HCT116 (cell line): Measurements from ENCODE around the gene VTI1A. TPM values are rescaled to one million over a fixed set of nuclear protein-coding genes. Genes with fewer than 3 reads are reported as not detected.
A peak's percentile ranks its signal among the peaks of the same experiment; 100 is the strongest.

ENCODE experiments used
- ATAC-seq: fragments of 200-7000 bp; cut with Tn5 transposase; 2 replicates; pipeline ENCODE4 v1.9.1; 2020; ENCODE audit warnings: mild to moderate bottlenecking, moderate library complexity
- BruUV-seq: library from RNA; stranded (reverse); fragments of 400-500 nt; replicated peaks from 2 replicates; lab custom pipeline; 2021; lab: Mats Ljungman, UMichigan
- CTCF ChIA-PET: fragments of 300-600 bp; sonication (Branson Sonifier 250); formaldehyde crosslinking; loops from one replicate; lab custom pipeline; 2021; ENCODE audit warnings: antibody characterized with exemption; lab: Charles Lee
- POLR2A ChIA-PET: fragments of 300-600, 350-600 bp; sonication (Branson Sonifier 250); formaldehyde crosslinking; loops from one replicate; lab custom pipeline; 2021; ENCODE audit warnings: antibody characterized with exemption; lab: Charles Lee
- RAD21 ChIA-PET, 2 experiments: fragments of 300-600 bp; sonication (Branson Sonifier 250); formaldehyde crosslinking; loops; one replicate each; lab custom pipeline; 2023; ENCODE audit warnings: low total read pairs in 2 of 2; ENCODE audit not compliant: uncharacterized antibody in 2 of 2, unreplicated experiment in 2 of 2, low non-redundant PET in 1 of 2; lab: Charles Lee
- DNase-seq: peaks from one replicate; pipeline ENCODE4 v3.0.0-alpha.2; 2010; ENCODE audit warnings: low read depth, low spot score
- H2AFZ ChIP-seq: fragments of 200-600 bp; shearing (Covaris generic), sonication (generic); 2 replicates; pipeline ENCODE4 v1.6.1; 2017; ENCODE audit warnings: low read depth, mixed run types, mixed read lengths, antibody characterized with exemption, low read length; ENCODE audit not compliant: poor library complexity, severe bottlenecking
- H3K27ac ChIP-seq: 2 replicates; pipeline ENCODE4 v1.5.1; 2012; ENCODE audit warnings: low read depth, low read length
- H3K27me3 ChIP-seq: fragments of 200-600 bp; sonication (generic); 2 replicates; pipeline ENCODE4 v1.6.1; 2016; ENCODE audit warnings: mixed run types, low read length, mixed read lengths; ENCODE audit not compliant: insufficient read depth
- H3K36me3 ChIP-seq, 2 experiments: fragments of 200-500 bp in 1 of 2; fragments of 200-600 bp in 1 of 2; sonication (Bioruptor generic) in 1 of 2; sonication (generic) in 1 of 2; 2 replicates each; pipeline versions ENCODE4 v1.5.1 to v1.6.1; 2014 to 2016; ENCODE audit warnings: low read length in 2 of 2, inconsistent platforms in 1 of 2, mixed read lengths in 1 of 2, mixed run types in 1 of 2; ENCODE audit not compliant: insufficient read depth in 2 of 2, control insufficient read depth in 1 of 2
- H3K4me1 ChIP-seq, 2 experiments: fragments of 200-600 bp in 1 of 2; sonication (generic) in 1 of 2; 2 replicates each; pipeline versions ENCODE4 v1.5.1 to v1.6.1; 2012 to 2017; ENCODE audit warnings: low read length in 2 of 2, inconsistent platforms in 1 of 2, mild to moderate bottlenecking in 1 of 2, mixed read lengths in 1 of 2, mixed run types in 1 of 2, moderate library complexity in 1 of 2; ENCODE audit not compliant: insufficient read depth in 2 of 2, control insufficient read depth in 1 of 2
- H3K4me2 ChIP-seq: fragments of 200-600 bp; sonication (generic); 2 replicates; pipeline ENCODE4 v1.6.1; 2017; ENCODE audit warnings: mixed run types, low read length, mixed read lengths
- H3K4me3 ChIP-seq, 2 experiments: fragments of 200-600 bp in 1 of 2; sonication (generic) in 1 of 2; replicated peaks in 1 of 2; 2 replicates each; pipeline ENCODE4 v1.5.1; 2011 to 2016; ENCODE audit warnings: low read length in 2 of 2, control low read depth in 1 of 2, low read depth in 1 of 2, mild to moderate bottlenecking in 1 of 2, mixed read lengths in 1 of 2, mixed run types in 1 of 2
- H3K79me2 ChIP-seq: fragments of 200-600 bp; sonication (generic); 2 replicates; pipeline ENCODE4 v1.6.1; 2017; ENCODE audit warnings: mild to moderate bottlenecking, mixed run types, low read length, moderate library complexity, mixed read lengths; ENCODE audit not compliant: insufficient read depth
- H3K9ac ChIP-seq: fragments of 200-600 bp; sonication (generic); 2 replicates; pipeline ENCODE4 v1.6.1; 2016; ENCODE audit warnings: low read length, mixed read lengths
- H3K9me2 ChIP-seq: fragments of 200-600 bp; sonication (generic), shearing (Covaris generic); 2 replicates; pipeline ENCODE4 v1.6.1; 2017; ENCODE audit warnings: mixed run types, mild to moderate bottlenecking, moderate library complexity; ENCODE audit not compliant: insufficient read depth
- H3K9me3 ChIP-seq, 2 experiments: fragments of 200-500 bp in 1 of 2; fragments of 200-600 bp in 1 of 2; sonication (Bioruptor generic) in 1 of 2; sonication (generic) in 1 of 2; 2 replicates each; pipeline ENCODE4 v1.6.1; 2014 to 2017; ENCODE audit warnings: low read length in 2 of 2, mixed read lengths in 2 of 2, inconsistent platforms in 1 of 2, low read depth in 1 of 2, mild to moderate bottlenecking in 1 of 2, mixed run types in 1 of 2, moderate library complexity in 1 of 2; ENCODE audit not compliant: control insufficient read depth in 1 of 2, insufficient read depth in 1 of 2
- H4K20me1 ChIP-seq: fragments of 200-600 bp; sonication (generic), shearing (Covaris generic); 2 replicates; pipeline ENCODE4 v1.6.1; 2017; ENCODE audit warnings: mixed run types, mild to moderate bottlenecking, moderate library complexity; ENCODE audit not compliant: insufficient read depth
- CBX3 ChIP-seq: IDR thresholded peaks from 2 replicates; pipeline ENCODE4 v1.6.1; 2012; ENCODE audit warnings: low read depth
- RAD21 ChIP-seq: IDR thresholded peaks from 2 replicates; pipeline ENCODE4 v1.6.1; 2012; ENCODE audit warnings: low read depth, mild to moderate bottlenecking
- intact Hi-C: fragments of 100-400 bp; cut with micrococcal nuclease; formaldehyde crosslinking; loops from 2 replicates; pipeline ENCODE4 v1.10.0; 2022
- total RNA-seq: library from RNA; stranded (reverse); gene quantifications from one replicate; pipeline ENCODE4 v1.2.1, GENCODE V29; 2021; ENCODE audit not compliant: unreplicated experiment
- TF ChIP-seq, protein P1 (sequence below): IDR thresholded peaks from 2 replicates; pipeline ENCODE4 v1.6.1; 2012
- TF ChIP-seq, protein P2 (sequence below), 3 experiments: fragments of 200-600 bp in 1 of 3; sonication (generic) in 1 of 3; IDR thresholded peaks in 2 of 3; conservative IDR thresholded peaks in 1 of 3; 2 replicates each; pipeline ENCODE4 v1.5.1; 2012 to 2017; ENCODE audit warnings: low read depth in 2 of 3, low read length in 2 of 3, antibody characterized with exemption in 1 of 3, borderline replicate concordance in 1 of 3, control low read depth in 1 of 3, mild to moderate bottlenecking in 1 of 3, mixed read lengths in 1 of 3, mixed run types in 1 of 3, moderate library complexity in 1 of 3; ENCODE audit not compliant: insufficient read depth in 1 of 3

VTI1A gene
- total RNA-seq, 1 experiment from 2014 or later, result 80.7 TPM

DNA sequence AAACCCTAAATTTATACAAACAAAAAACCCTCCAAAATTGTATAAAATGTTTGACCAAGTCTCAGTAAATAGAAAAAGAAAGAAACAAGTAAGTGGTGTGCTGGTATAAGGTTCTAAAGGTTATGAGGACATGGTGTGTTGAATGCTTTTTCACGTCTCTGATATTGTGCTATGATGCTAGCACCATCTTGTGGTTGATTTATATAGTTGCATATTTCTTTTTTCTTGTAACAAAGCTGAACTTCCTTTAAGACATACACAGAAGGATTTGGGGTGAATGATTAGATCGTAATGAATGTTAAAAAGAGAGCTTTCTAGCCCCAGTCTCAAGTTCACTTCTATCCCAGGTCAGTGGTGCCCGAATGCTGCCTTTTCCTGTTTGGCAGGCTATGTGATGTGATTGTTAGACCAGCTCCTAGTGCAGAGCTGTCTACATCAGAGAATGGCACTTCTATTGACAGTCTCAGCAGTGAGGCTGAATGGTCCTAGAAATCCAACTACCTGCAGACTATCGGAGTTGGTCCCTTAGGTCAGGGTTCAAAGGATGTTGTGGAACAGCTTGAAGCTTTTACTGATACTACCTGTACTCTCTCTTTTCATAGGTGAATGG lies 25.0 kb downstream of the VTI1A start:
- ATAC-seq (peak; percentile 81), DNase-seq (peak; percentile 72)
- H3K27ac ChIP-seq, result peak overlapping the region; percentile 32
- POLR2A ChIA-PET, result interaction anchor here (0.8 to 1.3 kb wide), 4 partner anchors 56 to 482 kb away, joined by 3 to 5 read pairs (median 4); no protein-coding TSS in a partner anchor
- H3K79me2 ChIP-seq, result peaks cover 62% of the 10 kb centered on the region
- RAD21 ChIA-PET, result interaction anchor here (0.7 to 1.2 kb wide), 7 partner anchors 37 to 1049 kb away, joined by 3 to 6 read pairs (median 4); partner anchors contain the start of gene GPAM (in 1 of the 2)
- H2AFZ ChIP-seq, result no peak overlapping the region
- H3K9me2 ChIP-seq, result no peaks in the 10 kb centered on the region
- intact Hi-C loops, result loop anchor here (2.0 to 10.0 kb wide), 3 partner anchors 273 to 979 kb away; no protein-coding TSS in a partner anchor
- H3K4me2 ChIP-seq, result peak overlapping the region; percentile 52
- 0 out of 2 replicates have a peak, but pooled peaks have one; percentile 47 for TF ChIP-seq CBX3
- peak; percentile 96 for TF ChIP-seq RAD21
- TF ChIP-seq, protein P1, sequence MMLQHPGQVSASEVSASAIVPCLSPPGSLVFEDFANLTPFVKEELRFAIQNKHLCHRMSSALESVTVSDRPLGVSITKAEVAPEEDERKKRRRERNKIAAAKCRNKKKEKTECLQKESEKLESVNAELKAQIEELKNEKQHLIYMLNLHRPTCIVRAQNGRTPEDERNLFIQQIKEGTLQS, result no peak
- TF ChIP-seq, protein P2, sequence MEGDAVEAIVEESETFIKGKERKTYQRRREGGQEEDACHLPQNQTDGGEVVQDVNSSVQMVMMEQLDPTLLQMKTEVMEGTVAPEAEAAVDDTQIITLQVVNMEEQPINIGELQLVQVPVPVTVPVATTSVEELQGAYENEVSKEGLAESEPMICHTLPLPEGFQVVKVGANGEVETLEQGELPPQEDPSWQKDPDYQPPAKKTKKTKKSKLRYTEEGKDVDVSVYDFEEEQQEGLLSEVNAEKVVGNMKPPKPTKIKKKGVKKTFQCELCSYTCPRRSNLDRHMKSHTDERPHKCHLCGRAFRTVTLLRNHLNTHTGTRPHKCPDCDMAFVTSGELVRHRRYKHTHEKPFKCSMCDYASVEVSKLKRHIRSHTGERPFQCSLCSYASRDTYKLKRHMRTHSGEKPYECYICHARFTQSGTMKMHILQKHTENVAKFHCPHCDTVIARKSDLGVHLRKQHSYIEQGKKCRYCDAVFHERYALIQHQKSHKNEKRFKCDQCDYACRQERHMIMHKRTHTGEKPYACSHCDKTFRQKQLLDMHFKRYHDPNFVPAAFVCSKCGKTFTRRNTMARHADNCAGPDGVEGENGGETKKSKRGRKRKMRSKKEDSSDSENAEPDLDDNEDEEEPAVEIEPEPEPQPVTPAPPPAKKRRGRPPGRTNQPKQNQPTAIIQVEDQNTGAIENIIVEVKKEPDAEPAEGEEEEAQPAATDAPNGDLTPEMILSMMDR (IDR thresholded peaks at IDR 0.05 in 2 of 3, conservative IDR thresholded peaks at IDR 0.05 in 1 of 3; ENCODE audit: borderline replicate concordance in 1 of 3, insufficient read depth in 1 of 3, low read depth in 2 of 3, low read length in 2 of 3), result peak; percentile 72 to 93 (median 84)
- CTCF ChIA-PET, result interaction anchor here (0.6 to 6.5 kb wide), 58 partner anchors 9 to 1091 kb away, joined by 3 to 57 read pairs (median 4); partner anchors contain the start of genes GPAM, VTI1A and ZDHHC6
- H3K4me3 ChIP-seq, result no peak overlapping the region
- peaks cover 3 to 12% of the 10 kb centered on the region in 2 experiments; a peak in 2 of 4 replicates for H3K36me3 ChIP-seq
- BruUV-seq, result no TSS peak
- H4K20me1 ChIP-seq, result no peaks in the 10 kb centered on the region
- no peaks in the 10 kb centered on the region for H3K27me3 ChIP-seq
- peaks cover 30 to 42% of the 10 kb centered on the region in 2 experiments for H3K4me1 ChIP-seq
- H3K9ac ChIP-seq, result peak overlapping the region; percentile 39
- no peaks in the 10 kb centered on the region for H3K9me3 ChIP-seq
